DMS79 treated with DMSO at 0.1 percent for 48 hours (cell line): ENCODE data around the gene ASH1L.

ENCODE experiments used
- DNase-seq: peaks from one replicate; lab custom pipeline; 2025; lab: John Stamatoyannopoulos, UW

ASH1L gene

DNA sequence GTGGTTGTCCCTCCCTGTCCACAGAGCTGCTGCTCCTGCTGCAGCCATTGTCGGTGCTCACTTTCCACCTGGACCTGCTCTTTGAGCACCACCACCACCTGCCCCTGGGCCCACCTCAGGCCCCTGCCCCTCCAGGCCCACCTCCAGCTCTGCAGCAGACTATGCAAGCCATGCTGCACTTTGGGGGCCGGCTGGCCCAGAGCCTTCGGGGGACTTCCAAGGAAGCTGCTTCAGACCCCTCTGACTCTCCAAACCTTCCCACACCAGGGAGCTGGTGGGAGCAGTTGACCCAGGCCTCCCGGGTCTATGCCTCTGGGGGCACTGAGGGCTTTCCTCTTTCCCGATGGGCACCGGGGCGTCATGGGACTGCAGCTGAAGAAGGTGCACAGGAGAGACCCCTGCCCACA, 236.0 kb downstream of the ASH1L start:
- DNase-seq: no peak

DNA sequence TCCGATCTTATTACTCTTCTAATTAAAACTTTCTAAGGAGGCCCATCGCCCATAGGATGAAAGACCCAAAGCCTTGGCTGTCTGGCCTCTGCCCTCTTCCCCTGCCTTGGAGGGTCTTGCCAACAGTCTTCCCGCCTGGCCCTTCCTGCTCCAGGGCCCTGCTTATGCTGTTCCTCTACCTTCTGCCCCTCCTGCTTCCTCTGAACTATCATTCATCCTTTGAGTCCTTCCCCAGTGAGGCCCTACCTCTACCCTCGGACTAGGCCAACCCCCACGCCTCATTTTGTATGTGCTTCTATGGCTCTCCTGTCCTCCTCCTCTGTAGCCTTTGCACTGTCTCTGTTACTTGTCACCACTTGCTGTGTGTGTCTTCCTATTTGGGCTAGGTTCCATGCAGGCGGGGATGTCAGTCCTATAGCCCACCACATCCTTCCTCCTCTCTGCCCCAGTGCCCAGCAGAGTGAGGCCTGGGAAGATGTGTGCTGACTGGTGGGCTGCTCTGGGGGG, 236.5 kb downstream of the ASH1L start:
- DNase-seq: no peak

DNA sequence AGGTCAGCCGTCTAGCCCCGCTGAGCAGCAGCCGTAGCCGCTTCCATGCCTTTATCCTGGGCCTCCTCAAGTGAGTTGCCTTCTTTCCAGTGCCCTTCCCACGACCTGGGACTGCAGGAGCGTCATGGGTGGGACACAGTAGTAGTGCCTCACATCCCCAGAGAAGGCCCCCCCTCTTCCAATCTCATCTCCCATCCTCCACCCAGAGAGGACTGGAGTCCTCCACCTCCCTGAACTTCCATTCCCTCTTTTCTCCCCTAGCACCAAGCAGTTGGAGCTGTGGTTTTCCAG, 237.1 kb downstream of the ASH1L start:
- no peak for DNase-seq

DNA sequence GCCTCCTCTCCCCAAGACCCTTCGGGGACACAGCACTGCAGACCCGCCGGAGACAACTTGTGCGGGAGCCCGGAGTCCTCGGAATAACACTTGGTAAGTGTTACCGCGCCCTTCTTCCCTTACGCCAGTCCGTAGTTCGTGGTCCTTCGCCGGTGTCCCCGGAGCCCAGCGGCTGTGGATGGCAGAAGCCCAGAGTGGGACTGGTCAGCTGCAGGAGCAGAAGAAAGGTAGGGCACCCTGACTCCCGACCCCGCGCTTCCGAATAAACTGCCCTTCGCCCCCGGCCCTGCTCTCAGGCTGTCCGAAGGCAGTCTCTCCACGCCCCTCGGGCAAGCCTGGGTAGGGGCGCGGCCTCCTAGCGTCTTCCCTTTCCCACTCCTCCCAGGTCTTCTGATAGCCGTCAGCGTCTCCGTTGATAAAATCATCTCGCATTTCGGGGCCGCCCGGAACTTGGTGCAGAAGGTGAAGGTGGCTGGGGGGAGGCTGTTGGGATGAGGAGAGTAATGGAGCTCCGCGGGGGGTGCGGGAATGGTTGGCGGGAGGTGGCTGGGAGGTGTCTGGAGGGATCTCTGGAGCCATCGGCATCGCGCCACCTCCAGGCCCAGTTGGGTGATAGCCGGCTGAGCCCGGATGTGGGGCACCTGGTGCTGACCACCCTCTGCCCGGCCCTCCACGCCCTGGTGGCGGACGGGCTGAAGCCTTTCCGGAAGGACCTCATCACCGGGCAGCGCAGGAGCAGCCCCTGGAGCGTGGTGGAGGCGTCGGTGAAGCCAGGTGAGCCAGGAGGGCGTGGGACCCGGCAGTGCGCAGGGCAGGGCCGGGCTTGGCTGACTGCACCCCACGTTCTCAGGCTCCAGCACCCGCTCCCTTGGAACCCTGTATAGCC, 237.6 kb downstream of the ASH1L start:
- peak; percentile 32 for DNase-seq

DNA sequence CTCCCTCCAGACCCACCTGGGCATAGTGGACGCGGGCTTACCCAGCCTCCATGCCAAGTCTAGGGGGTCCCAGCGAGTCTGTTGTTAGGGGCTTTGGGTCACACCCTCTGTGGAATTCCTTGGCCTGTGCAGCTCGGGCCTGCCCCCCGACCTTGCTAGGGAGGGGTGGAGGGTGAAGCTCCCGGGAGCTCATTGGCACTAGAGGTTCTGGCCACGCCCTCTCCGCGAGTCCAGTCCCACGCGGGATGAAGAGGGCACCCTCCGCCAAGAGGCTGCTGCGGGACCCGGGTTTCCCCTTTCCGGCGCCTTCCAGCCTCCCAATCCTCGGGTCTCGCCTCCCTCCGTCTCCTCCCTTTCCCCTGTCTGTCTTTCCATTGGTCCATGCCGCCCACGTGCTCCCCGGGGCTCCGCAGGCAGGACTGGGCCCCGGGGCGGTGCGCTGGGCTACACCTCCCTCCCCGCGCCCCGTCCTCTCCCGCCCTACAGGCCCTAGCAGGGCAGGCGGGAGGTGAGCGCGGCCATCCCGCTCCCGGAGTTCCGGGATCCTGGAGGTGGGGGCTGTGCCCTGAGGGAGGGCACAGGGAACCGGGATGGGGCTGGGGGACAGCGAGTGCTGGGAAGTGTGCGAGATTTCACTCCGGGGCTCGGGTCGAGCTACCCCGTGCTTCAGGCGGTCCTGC, 238.4 kb downstream of the ASH1L start:
- peak; percentile 93 for DNase-seq

DNA sequence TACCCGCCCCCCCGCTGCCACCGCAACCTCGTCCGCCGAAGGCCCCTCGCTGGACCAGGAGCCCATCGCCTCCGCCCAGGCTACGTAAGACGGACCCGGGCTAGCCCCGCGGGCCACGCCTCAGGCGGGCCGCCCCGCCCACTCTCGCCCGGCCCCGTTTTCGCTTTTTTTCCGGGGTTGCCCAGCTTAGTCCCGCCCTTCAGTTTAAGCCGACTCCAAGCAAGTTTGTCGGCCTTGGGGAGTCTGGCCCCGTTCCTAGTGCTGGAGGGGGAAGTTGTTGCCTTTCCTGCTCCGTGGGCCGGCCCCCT, 238.9 kb downstream of the ASH1L start:
- peak; percentile 74 for DNase-seq

DNA sequence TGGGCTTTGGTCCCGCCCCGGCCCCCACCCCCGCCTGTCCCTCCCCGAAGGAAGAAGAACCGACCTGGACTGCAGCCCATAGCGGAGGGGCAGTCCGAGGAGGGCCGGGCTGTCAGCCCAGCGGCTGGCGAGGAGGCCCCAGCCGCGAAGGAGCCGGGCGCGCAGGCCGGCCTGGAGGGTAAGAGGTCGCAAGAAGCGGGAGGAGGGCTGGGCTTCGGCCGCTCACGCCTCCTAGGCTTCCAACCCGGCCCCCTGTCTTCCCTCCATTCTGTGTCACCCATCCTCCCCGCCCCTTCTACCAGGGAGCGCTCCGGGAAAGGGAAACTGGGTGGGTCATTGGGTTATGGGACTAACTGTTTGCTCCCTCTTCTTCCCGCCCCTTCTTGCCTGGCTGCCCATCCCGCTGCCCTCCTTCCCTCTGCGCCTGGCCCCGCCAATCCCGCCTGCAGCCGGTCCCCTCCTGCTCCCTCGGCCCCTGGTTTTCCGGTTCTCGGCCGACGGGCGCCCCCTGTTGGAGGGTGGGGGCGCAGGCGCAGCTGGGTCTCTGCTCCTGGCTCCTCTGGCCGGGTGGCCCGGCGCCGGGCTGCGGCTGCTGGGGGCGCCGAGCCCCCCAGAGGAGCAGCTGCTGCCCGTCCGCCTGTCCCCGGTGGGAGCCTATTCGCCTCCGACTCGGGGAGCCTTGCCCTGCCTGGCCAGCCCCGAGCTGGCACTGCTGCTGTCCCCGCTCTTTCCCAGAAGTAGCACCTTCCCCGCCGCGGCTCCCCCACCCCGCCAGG, 239.5 kb downstream of the ASH1L start:
- DNase-seq: peak; percentile 84

DNA sequence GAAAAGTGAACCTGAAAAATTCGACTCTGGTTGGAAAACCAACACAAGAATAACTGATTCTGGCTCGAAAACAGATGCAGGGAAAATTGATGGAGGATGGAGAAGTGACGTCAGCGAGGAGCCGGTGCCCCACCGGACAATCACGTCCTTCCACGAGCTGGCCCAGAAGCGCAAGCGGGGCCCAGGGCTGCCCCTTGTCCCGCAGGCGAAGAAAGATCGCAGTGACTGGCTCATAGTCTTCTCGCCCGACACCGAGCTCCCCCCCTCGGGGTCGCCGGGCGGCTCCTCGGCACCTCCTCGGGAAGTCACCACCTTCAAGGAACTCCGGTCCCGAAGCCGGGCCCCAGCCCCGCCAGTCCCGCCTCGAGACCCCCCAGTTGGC, 240.0 kb downstream of the ASH1L start:
- DNase-seq: peak; percentile 50

DNA sequence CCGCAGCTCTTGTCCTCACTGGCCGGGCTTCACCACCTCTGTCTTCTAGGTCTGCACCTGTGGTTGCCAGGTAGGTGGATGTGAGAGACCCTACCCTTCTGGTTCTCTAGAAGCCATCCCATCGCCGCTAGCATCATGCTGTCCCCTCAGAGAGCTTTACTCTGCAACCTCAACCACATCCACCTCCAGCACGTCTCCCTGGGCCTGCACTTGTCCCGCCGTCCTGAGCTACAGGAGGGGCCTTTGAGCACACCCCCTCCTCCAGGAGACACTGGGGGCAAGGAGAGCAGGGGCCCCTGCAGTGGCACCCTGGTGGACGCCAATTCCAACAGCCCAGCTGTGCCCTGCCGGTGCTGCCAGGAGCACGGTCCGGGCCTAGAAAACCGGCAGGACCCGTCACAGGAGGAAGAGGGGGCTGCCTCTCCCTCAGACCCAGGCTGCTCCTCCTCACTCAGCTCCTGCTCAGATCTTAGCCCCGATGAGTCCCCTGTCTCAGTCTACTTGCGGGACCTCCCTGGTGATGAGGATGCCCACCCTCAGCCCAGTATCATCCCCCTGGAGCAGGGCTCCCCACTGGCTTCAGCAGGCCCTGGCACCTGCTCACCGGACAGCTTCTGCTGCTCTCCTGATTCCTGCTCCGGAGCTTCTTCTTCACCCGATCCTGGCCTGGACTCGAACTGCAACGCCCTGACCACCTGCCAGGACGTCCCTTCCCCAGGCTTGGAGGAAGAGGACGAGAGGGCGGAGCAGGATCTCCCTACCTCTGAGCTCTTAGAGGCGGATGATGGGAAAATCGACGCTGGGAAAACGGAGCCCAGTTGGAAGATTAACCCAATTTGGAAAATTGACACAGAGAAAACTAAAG, 240.7 kb downstream of the ASH1L start:
- peak; percentile 2 for DNase-seq

DNA sequence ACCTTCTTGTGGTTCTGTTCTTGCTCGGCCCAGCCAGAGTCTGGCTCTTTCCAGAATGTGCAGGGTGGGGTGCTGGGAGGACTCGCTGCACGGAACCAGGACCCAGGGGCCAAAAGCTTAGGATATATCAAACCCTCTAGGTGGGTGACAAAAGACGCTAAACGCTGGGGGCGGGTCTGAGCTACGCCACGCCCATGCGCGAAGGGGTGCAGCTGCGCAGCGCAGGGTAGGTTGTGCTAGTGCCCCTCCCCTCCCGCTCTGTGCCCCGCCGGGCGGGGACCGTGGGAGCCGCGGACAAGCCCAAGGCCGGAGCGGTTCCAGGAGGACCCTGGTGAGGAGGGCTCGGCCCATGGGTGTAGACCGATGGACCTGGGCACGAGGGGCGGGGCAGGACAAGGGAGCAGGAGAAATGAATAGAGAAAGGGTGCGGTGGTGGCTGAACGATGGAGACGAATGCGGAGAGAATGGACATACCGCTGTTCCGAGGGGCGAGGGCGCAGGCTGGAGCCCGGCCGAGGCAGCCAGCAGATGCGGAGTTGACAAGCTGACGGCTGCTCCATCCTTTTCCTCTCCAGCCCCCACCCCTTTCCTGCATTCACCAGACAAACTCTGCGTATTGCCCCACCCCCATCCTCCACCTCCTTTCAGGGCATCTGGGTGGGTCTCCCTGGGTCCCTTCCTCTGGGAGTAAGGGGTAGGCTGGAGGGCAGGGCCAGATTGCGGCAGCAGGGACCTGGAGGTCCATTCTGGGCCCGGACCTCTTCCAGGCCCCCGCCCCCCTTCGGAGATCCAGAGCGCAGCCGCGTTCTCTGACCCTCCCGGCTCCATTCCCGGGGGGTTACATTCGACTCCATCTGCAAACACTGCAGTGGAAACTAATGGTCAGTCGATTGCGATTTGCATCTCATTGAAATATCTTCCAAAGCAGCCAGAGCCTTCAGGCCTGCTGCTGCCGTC, 241.7 kb downstream of the ASH1L start, which contains the start of gene RUSC1:
Gene RUSC1 (plus strand): TSS at position 234 of the 957 bp plus-strand sequence. CDS start 880 bp downstream, outside the sequence.
- peak; percentile 44 for DNase-seq

DNA sequence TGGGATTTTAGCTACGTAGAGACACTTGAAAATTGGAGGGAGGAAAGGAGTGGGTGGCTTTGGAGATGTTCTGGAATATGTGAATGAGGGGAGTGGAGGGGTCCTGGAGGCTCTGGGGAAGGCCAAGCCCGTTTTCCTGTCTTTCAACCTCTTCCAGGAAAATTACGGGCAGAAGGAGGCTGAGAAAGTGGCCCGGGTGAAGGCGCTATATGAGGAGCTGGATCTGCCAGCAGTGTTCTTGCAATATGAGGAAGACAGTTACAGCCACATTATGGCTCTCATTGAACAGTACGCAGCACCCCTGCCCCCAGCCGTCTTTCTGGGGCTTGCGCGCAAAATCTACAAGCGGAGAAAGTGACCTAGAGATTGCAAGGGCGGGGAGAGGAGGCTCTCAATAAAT, 242.4 kb downstream of the ASH1L start:
- DNase-seq: no peak

DNA sequence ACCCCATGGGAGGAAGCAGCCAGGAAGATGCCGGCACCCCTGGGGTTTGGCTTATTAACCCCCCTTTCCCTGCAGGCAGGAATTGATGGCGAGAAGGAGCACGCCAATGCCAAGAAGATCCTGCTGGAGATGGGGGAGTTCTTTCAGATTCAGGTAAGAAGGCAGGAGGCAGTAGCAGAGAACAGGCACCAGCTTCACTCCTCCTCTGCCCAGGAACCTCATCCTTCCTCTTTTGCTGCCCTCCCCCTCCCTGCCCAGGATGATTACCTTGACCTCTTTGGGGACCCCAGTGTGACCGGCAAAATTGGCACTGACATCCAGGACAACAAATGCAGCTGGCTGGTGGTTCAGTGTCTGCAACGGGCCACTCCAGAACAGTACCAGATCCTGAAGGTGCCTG, 243.1 kb downstream of the ASH1L start:
- DNase-seq: no peak

DNA sequence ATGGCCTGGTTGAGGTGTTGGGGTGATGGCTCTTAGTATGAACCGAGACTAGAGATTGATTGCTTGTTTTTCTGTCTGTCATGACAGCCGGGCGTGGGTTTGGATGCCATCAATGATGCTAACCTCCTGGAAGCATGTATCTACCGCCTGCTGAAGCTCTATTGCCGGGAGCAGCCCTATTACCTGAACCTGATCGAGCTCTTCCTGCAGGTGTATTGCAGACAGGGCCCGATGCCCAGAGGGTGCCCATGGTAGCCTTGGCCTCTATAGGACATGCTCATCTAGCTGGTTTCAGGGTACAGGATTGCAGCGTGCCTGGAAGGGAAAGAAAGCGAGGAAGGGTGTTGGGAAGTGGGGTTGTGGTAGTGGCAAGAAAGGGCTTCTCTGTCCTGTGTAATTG, 244.5 kb downstream of the ASH1L start:
- DNase-seq: no peak

DNA sequence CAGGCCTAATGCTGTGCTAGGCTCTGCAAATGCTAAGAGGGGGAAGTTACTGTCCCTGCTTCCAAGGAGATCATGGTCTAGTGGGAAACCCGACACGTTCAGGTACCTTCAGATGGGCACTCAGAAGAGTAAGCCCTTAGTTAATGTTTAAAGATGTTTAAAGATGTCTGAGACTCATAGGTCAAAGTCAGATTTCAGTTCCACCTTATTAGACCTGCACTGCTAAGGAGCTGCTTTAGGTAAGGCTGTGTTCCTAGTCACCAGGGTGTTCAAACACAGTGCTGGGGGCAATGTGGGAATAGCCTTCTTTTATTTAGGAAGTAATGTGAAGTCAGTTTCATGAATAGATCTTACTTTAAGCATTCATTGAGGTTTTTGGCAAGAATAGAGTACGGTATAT, 245.7 kb downstream of the ASH1L start:
- no peak for DNase-seq

DNA sequence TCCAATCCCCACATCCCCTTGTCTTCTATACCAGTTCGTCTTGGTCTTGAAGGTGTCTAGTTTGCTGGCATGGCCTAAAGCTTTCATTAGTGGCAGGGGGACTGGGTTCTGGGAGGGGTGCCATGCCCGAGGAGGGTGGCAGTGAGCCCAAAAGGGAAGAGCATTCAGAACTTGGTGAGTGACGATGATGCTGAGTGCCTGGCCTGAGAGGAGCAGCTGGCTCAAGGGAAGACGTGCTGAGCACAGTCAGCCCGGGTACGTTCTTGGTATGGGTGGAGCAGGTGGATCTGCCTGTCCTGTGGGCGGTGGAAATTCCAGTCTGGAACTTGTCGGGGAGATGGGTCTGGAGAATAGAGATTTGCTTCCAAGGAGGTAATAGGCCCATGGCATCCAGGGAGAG, 249.3 kb downstream of the ASH1L start:
- no peak for DNase-seq

DNA sequence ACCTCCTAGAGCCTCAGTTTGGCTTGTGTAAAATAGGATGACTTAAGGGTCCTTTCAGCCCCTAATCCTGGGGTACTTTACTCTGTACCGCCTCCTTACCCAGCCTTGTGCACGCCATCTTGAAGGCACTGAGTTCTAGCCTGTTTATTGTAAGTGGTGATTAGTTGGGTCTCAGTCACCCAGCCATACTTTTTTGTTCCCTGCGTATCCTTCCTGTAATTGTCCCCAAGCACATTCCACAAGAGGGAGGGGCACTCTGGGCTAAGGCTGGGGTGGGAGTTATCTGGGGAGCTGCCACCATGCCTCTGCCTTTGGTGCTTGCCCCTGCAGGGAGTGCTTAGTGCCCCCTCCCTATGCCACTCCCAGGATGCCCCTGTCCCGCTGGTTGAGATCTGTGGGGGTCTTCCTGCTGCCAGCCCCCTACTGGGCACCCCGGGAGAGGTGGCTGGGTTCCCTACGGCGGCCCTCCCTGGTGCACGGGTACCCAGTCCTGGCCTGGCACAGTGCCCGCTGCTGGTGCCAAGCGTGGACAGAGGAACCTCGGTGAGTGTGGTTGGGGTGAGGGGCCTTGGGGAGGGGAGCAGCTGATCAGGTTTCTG, 253.1 kb downstream of the ASH1L start:
- DNase-seq: peak; percentile 32

DNA sequence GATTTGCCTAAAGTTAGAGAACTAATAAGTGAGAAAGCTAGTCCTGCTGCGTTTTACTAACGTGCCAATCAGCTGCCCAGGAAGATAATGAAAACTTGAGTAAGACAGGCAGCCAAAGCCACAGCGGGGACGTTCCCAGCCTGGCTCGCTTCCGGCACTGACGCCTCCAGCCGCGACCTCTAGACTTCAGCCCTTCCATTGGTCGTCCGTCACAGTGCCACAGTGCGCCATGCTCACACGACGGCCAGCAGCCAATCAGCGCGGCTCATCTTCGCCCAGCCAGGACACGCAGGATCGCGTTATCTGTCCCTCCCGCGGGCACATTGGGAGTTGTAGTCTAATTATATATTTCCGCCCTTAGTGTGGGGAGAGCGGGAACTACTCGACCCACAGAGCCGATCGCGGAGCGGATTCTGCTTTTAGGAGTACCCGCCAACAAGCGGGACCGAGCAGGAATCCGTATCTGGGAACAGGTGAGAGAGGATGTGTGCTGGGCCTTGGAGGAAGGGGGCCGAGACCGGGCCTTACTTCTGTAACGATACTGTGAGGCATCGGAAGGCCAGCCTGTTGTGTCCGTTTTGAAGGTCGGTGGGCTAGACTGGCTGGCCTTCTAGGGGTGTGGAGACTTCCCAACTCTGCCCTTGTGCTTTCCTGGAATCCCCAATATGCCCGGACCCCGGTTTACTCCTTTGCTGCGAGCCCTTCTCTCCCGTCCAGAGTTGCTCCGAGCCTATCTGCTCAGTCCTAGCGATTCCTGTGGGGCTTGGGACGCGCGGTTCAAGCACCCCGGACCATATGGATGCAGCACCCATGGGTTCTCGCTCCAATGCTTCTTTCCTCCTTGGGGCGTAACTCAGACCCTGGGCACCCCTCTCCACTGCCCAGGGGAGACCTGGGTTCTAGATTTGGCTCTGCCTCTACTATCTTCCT, 253.8 kb downstream of the ASH1L start, which contains the start of gene FDPS:
Gene FDPS (plus strand): TSS at position 374 of the 930 bp plus-strand sequence. CDS start 924 bp downstream, outside the sequence.
- DNase-seq: peak; percentile 98

DNA sequence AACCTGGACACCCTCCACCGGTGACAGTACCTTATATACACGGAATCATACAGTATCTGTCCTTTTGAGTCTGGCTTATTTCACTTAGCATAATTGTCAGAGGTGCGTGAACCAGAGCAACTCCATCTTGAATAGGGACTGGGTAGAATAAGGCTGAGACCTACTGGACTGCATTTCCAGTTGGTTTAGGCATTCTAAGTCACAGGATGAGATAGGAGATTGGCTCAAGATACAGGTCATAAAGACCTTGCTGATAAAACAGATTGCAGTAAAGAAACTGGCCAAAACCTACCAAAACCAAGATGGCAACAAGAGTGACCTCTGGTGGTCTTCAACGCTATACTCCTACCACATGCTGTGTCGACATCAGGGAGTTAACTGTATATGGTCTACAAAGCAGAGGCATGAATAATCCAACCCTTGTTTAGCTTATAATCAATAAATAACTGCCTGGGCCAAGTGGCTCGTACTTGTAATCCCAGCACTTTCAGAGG, 255.3 kb downstream of the ASH1L start:
- no peak for DNase-seq
